Measurements from ENCODE around the gene ZNF117. TPM values are rescaled to one million over a fixed set of nuclear protein-coding genes. Genes with fewer than 3 reads are reported as not detected.

The ZNF117 gene
- total RNA-seq = 19.6 and 28.9 TPM in 2 replicates

GRCh38 chr7:64990936-64991335 lies at the start of gene ZNF117:
TSS of gene ZNF117 (minus strand) at chr7:64991036.

GRCh38 chr7:65006094-65006992 lies 15.5 kb upstream of the ZNF117 start, which contains the start of gene ERV3-1:
TSS of gene ERV3-1 (minus strand) at chr7:65006687. CDS start at chr7:64993026, 13,661 bp downstream.

Small RNA genes within 50 kb of the gene (small RNA-seq; reads per million reads assigned to genes)
- not detected for gene RNU6-1229P

Other genes with a start within 250 kb of the ZNF117 start
- gene ZNF138, start 196.6 kb downstream of the ZNF117 start, total RNA-seq = 5.3 and 7.2 TPM in 2 replicates
- 4.4 and 5.2 TPM in 2 replicates for gene ZNF273, start 87.8 kb downstream of the ZNF117 start, total RNA-seq
- 32.2 and 50.5 TPM in 2 replicates for gene ERV3-1, start 15.7 kb upstream of the ZNF117 start, total RNA-seq